ENCODE results near the gene HSPA12B. TPM values are rescaled to one million over a fixed set of nuclear protein-coding genes. Genes with fewer than 3 reads are reported as not detected.
A peak's percentile ranks its signal among the peaks of the same experiment; 100 is the strongest.

HSPA12B gene
- total RNA-seq, 2 donors from 2014 or later, result not detected

DNA sequence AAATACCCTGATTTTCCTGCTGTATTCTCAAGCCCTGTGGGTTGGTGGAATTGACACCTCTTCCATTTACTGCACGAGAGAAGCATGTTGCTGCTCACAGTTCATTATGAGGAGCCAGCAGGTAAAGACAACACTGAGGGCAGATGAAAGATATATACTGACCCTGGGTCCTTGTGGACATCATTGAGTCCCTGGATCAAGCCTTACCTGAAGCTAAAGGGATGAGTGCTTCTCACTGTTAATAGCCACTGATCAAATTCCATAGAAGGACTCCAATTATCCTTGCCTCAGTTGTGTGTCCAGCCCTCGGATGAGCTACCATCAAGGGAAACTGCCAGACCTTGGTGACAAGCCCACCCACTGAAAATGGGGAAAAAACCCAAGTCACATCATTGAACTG, 12.4 kb upstream of the HSPA12B start:
- ATAC-seq (no peak), DNase-seq (ENCODE audit: low spot score in 2 of 2) (no peak)
- H3K9me3 Mint-ChIP-seq, result no peaks in the 10 kb centered on the region
- H3K36me3 Mint-ChIP-seq, result no peaks in the 10 kb centered on the region
- no peak overlapping the region for H3K27ac Mint-ChIP-seq

DNA sequence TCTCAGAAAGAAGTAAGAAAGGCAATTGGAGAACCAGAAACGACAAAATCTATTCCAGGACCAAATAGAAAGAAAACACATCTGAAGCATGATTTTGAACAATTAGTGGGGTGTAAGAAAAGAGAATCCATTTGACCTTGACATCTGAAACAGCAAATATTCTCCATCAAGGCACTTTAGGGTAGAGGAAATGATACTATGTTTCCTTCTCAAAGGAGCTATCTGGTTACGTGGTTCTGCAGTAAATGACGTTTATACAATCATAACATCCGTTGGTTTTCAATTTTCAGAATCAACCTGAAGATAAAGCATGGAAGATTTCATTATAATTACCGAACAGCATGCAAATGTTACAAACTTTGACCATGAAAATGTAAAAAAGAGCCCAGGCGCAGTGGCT, 11.9 kb upstream of the HSPA12B start:
- no peaks in the 10 kb centered on the region for H3K36me3 Mint-ChIP-seq
- ATAC-seq, result no peak
- no peaks in the 10 kb centered on the region for H3K9me3 Mint-ChIP-seq
- H3K27ac Mint-ChIP-seq, result no peak overlapping the region
- DNase-seq (ENCODE audit: low spot score in 2 of 2), result no peak

DNA sequence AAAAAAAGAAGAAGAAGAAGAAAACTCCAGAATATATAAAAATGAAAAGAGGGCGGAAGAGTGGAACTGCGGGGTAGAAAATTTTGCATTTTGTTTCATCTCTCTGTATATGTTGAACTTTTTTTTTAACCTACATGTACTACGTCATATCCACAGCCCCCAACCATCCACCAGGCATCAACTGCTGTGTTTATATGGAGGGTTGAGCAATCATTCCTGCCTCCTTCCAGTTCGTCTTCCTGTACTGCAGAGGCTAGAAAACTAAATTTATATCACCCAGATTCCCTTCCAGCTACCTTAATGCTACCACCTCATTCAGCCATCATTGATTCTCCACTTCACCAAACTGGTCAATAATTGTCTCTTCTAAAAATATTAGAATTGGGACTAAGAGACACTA, 10.6 kb upstream of the HSPA12B start:
- Mint-ChIP-seq H3K9me3 (no peaks in the 10 kb centered on the region), H3K27ac (no peak overlapping the region), H3K36me3 (no peaks in the 10 kb centered on the region)
- DNase-seq (ENCODE audit: low spot score in 2 of 2) (no peak), ATAC-seq (no peak)

DNA sequence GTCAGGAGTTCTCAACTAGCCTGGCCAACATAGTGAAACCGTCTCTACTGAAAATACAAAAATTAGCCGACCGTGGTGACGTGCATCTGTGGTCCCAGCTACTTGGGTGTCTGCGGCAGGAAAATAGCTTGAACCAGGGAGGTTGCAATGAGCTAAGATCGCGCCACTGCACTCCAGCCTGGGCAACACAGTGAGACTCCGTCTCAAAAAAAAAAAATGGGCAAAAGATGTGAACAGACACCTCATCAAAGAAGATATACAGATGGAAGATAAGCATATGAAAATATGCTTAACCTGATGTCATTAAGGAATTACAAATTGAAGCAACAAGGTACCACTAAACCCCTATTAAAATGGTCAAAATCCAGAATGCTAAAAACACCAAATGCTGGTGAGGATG, 9.2 kb upstream of the HSPA12B start:
- Mint-ChIP-seq H3K36me3 (no peaks in the 10 kb centered on the region), H3K9me3 (no peaks in the 10 kb centered on the region), H3K27ac (no peak overlapping the region)
- no peak for DNase-seq (ENCODE audit: low spot score in 2 of 2)
- ATAC-seq, result no peak

DNA sequence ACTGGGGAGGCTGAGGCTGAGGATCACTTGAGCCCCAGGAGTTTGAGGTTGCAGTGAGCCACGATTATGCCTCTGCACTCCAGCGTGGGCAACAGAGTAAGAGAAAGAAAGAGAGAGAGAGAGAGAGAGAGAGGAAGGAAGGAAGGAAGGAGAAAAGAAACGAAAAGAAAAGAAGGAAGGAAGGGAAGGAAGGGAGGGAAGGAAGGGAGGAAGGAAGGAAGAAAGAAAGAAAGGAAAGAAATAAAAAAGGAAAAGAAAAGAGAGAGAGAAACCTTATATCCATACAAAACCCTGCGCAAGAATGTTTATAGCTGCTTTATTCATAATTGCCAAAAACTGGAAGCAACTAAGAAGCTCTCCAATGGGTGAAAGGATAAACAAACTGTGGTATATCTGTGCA, 8.1 kb upstream of the HSPA12B start:
- no peak for DNase-seq (ENCODE audit: low spot score in 2 of 2)
- no peak for ATAC-seq
- Mint-ChIP-seq H3K36me3 (no peaks in the 10 kb centered on the region), H3K27ac (peak overlapping the region in 1 of 2 donors; percentile 47), H3K9me3 (no peaks in the 10 kb centered on the region)

DNA sequence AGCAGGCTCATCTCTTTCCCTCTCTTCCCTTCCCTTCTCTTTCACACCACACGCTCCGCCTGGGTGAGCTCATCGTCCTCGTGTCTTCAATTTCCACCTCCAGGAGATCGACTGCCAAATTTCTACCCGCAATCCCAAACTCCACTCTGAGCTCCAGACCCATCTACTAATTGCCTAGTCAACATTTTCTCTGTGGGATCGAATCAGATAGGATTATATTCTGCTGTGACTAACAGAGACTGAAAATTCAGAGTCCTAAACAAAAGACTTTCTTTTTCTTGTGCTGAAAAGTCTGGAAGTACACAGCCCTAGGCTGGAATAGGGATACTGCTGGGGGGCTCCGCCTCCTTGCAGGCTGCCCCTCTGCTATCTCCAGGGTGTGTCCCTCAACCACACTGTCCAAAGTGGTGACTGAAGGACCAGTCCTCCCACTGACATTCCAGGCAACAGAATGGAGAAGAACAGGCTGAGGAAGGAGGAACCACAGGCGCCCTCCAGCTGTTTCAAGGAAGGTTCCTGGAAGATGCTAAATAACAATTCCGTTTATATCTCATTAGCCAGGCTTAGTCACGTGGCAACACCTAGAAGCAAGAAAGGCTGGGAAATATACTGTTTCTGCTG, 5.0 kb upstream of the HSPA12B start:
- no peaks in the 10 kb centered on the region for H3K36me3 Mint-ChIP-seq
- ATAC-seq, result no peak
- H3K27ac Mint-ChIP-seq, result no peak overlapping the region
- DNase-seq (ENCODE audit: low spot score in 2 of 2), result no peak
- no peaks in the 10 kb centered on the region for H3K9me3 Mint-ChIP-seq

DNA sequence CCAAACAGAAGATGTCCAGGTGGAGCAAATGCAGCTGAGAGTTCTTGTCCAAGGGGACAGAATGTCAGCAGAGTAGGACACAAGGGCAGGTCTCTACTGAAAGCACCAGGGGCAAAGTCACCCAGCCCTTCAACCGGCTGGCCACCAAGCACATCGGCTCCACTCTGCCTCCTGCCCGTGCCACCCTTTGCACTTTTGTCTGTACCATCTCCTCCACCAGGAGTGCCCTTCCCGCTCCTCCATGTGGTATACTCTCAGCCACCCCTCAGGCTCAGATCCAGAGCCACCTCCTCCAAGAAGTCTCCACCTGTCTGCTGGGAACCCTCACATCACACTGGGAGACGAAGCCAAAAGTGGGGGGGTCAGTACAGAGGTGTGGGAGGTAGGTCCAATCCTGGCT, 4.1 kb upstream of the HSPA12B start:
- H3K27ac Mint-ChIP-seq, result no peak overlapping the region
- DNase-seq (ENCODE audit: low spot score in 2 of 2), result no peak
- no peaks in the 10 kb centered on the region for H3K9me3 Mint-ChIP-seq
- H3K36me3 Mint-ChIP-seq, result no peaks in the 10 kb centered on the region
- ATAC-seq, result no peak

DNA sequence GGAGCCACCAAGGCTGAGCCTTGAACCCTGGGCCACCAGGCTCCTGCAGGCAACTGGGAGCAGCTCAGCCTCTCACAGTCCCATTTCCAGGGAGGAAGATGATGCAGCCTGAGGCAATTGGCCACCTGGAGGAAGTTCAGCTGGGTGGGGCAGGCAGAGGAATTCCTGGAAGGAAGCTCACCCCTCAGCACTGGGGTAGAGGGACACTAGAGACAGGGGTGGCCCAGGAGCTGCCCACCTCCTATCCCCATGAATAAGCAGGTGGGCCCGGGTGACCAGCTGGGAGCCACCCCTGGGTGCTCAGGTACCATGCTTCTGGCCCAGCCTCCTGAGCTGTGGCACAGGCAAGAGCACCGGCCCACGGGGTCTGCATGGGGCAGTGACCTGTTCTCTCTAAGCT, 3.6 kb upstream of the HSPA12B start:
- H3K9me3 Mint-ChIP-seq, result no peaks in the 10 kb centered on the region
- ATAC-seq (no peak), DNase-seq (ENCODE audit: low spot score in 2 of 2) (no peak)
- no peaks in the 10 kb centered on the region for H3K36me3 Mint-ChIP-seq
- no peak overlapping the region for H3K27ac Mint-ChIP-seq

DNA sequence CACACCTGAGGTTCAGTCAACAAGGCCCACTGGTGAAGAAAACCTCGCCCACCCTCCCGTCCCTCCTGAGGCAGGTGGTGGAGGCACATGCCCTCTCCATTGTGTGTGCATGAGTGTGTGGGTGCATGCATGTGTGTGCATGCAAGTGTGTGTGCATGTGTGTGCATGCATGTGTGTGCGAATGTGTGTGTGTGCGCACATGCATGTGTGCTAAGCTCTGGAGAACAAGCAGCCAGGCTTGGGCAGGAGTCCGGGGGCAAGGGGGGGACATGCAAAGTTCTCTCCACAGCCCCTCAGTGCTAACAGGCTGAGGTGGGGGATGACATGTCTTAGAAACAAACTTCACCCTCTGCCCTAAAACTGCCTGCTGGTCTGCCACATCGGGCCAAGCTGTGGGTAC, 3.1 kb upstream of the HSPA12B start:
- DNase-seq (ENCODE audit: low spot score in 2 of 2) (no peak), ATAC-seq (no peak)
- Mint-ChIP-seq H3K27ac (no peak overlapping the region), H3K9me3 (no peaks in the 10 kb centered on the region), H3K36me3 (no peaks in the 10 kb centered on the region)

DNA sequence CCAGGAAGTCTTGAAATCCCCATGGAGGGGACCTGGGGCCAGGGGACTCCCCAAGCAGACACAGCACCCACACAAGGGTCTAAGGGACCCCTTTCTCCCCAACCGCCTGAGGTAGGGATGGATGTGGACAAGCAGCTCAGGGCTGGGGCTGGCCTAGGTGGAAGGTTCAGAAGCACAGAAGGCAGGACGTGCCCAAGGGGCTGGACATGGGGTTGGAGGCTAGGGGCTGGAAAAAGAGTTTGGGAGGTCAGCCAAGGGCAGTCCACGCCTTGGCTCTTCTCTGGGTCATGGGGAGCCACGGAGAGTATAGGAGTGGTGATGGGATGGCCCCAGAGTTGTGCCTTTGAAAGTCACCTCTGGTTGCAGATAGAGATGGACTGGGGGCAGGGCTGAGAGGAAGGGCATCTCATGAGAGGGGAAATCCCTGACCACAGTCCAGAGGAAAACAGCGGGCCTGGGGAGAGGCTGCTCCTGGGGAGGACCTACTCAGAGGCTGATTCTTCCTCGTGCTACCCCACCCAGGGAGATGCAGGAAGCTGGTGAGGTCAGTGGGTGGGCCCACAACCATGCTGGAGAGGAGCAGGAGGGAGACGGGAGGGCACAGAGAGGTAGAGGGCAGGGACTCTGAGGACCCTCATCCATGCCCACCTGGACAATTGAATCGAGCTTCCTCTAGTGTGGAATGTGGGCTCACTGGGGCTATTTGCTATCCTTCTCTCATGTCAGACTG, 2.5 kb upstream of the HSPA12B start:
- H3K36me3 Mint-ChIP-seq, result no peaks in the 10 kb centered on the region
- H3K27ac Mint-ChIP-seq, result no peak overlapping the region
- H3K9me3 Mint-ChIP-seq, result no peaks in the 10 kb centered on the region
- peak in 1 of 2 donors; percentile 28 for ATAC-seq
- no peak for DNase-seq (ENCODE audit: low spot score in 2 of 2)

DNA sequence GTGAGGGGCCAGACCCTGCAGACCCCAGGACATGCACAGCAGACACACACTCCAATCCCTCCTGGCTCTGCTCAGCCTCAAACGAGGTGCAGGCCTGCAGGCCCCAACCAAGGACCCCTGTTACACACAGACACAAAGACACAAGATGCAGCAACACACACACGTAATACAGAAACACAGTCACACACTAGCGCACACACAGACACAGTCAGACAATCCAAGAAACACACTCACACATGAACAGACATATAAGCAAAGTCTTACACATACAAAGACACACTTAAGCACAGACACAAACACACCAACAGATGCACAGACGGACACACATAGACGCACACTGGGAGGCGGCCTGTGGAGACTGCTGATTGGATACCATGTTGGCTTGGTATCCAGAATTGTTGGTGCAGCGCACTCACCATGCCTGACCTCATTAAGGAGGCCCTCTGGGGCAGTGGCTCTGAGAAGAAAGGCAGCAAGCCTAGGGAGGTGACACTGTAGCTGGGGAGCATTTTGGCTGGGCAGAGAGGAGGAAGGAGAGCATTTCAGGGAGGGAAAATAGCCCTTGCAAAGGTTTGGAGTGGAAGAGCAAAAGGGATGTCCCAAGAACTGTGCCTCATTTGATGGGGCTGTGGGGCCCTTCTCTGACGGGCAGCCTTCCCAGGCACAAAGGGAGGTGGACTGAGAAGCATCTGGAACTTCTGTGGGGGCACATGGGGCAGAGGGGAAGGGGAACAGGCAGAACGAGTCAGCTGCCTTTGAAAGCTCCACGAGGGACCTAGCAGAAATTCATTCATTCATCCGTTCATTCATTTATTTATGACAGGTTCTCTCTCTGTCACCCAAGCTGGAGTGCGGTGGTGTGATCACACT, 1.4 kb upstream of the HSPA12B start:
- H3K9me3 Mint-ChIP-seq, result no peaks in the 10 kb centered on the region
- H3K27ac Mint-ChIP-seq, result no peak overlapping the region
- H3K36me3 Mint-ChIP-seq, result no peaks in the 10 kb centered on the region
- ATAC-seq (peak in 1 of 2 donors; percentile 13), DNase-seq (ENCODE audit: low spot score in 2 of 2) (no peak)

DNA sequence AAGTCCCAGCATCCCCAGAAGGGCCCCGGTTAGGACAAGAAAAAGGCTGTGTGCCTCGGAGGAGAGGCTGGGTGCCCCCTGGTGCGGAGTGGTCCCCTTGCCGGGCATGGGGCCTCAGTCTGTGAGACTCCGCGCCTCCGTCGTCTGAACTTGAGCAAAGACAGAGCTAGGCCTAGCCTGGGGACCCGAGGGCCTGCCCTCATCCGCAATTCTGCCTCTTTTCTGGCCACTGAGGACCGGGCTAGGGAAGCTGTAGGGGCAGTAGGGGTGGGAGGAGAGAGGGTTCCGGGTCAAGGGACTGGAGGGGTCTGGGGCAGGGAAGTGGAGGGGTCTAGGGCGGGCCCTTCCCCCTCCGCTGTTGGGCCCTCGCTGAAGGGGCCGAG, 550 bp upstream of the HSPA12B start:
- Mint-ChIP-seq H3K9me3 (no peaks in the 10 kb centered on the region), H3K36me3 (no peaks in the 10 kb centered on the region), H3K27ac (no peak overlapping the region)
- ATAC-seq (no peak), DNase-seq (ENCODE audit: low spot score in 2 of 2) (no peak)

DNA sequence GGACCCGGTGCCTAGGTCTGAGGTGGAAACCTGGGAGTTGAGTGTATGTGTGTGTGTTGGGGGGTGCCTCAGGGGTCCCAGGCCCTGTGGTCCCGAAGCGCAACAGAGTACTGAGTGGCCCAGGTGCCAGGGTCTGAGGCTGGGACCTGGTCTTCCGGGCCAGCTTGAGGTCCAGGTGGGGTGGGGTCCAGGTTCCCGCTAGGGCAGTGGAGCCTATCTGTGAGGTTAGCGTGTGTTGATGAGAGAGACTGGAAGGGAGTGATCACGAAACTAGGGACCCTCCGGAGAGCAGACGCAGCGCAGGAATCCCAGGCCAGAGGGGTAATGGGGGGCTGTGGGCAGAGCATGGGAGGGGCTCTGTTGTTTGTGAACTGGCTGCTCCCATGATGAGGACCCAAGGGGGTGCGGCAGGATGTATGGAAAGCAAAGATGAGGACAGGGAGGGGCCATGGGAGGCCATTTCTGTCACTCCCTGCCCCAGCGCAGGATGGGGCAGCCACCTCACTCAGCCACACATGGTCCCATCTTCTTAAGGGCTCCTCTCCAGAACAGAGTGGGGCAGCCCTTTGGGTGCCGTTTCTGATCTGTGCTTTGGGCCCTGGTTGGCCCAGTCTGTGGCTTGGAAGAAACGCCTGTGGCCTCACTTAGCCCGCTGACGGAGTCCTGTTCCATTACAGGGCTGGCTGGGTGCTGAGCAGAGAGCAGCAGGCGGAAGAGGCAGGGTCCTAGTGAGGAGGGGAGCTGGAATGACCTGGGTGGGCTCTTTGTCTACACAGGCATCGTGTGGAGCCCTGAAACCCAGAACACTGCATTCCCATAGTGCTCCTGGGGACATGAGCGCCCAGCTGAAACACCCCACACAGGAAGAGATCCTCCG, 872 bp downstream of the HSPA12B start:
- ATAC-seq (no peak), DNase-seq (ENCODE audit: low spot score in 2 of 2) (no peak)
- Mint-ChIP-seq H3K9me3 (no peaks in the 10 kb centered on the region), H3K36me3 (no peaks in the 10 kb centered on the region), H3K27ac (no peak overlapping the region)

DNA sequence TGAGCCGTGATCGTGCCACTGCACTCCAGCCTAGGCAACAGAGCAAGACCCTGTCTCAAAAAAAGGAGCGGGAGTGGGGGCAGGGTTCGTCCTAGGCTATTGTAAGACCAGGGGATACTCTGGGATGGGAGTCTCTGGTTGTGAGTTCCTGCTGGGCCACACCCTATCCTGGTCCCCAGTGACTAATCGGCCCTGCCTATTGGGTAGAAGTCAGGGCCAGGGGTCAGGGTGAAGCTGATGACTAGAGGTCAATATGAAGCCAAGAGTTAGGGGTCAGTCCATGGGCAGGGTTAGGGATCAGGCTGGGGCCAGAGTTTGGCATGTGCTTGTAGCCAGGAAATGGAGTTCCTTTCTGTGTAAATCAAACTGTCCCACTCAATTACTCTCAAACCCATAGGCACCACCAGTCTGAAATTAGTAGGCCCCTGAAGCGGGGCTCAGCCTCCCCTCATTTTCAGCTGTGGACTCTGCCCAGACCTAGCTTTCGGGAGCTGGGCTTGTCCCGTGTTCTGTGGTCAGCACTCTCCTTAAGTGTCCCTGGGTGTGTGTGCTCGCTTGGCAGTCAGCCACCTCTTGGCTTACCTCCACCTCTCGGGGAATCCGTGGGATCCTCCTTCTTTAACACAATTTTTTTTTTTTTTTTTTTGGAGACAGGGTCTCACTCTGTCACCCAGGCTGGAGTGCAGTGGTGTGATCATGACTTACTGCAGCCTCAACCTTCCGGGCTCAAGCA, 1.8 kb downstream of the HSPA12B start:
- no peak overlapping the region for H3K27ac Mint-ChIP-seq
- DNase-seq (ENCODE audit: low spot score in 2 of 2), result no peak
- H3K9me3 Mint-ChIP-seq, result no peaks in the 10 kb centered on the region
- ATAC-seq, result no peak
- no peaks in the 10 kb centered on the region for H3K36me3 Mint-ChIP-seq

DNA sequence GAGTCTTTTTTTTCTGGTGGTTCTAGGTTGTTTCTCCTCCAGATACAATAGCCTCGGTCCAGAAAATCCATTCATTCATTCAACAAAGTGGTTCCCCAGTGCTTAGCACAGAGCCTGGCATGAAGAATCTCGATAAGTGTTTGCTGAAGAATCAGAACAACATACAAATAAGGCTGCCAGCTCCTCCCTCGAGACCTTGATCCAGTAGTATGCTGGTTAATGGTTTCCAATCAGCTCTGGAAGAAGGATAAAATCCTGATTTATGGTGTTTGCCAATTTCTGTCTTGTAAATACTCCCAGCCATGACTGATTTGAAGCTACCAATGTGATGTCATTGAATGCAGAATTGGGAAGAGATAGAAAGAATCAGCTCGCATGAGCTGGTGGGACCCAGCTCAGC, 3.3 kb downstream of the HSPA12B start:
- DNase-seq (ENCODE audit: low spot score in 2 of 2), result no peak
- H3K9me3 Mint-ChIP-seq, result no peaks in the 10 kb centered on the region
- no peak for ATAC-seq
- H3K36me3 Mint-ChIP-seq, result no peaks in the 10 kb centered on the region
- no peak overlapping the region for H3K27ac Mint-ChIP-seq
